Measurements from ENCODE around the gene CERK. TPM values are rescaled to one million over a fixed set of nuclear protein-coding genes. Genes with fewer than 3 reads are reported as not detected.

CERK gene
- total RNA-seq, 1 donor from 2014 or later = 38.4 TPM

- Mint-ChIP-seq H3K4me1 (ENCODE audit: unreplicated experiment) (peaks cover 15% of the 10 kb centered on the region), H3K9me3 (ENCODE audit: unreplicated experiment) (no peaks in the 10 kb centered on the region), H3K4me3 (ENCODE audit: unreplicated experiment) (no peak overlapping the region), H3K36me3 (ENCODE audit: unreplicated experiment) (no peaks in the 10 kb centered on the region), H3K27ac (ENCODE audit: unreplicated experiment) (no peak overlapping the region), H3K27me3 (ENCODE audit: unreplicated experiment) (no peaks in the 10 kb centered on the region)
- no peak for TF ChIP-seq CTCF (IDR thresholded peaks at IDR 0.05)
- DNase-seq (ENCODE audit: extremely low spot score, unreplicated experiment) = no peak
These were observed 41.6 kb upstream of the CERK start for GRCh38 chr22:46779651-46780050.

GRCh38 chr22:46779023-46779422 is 41.0 kb upstream of the CERK start:
- Mint-ChIP-seq H3K4me1 (ENCODE audit: unreplicated experiment) (peaks cover 21% of the 10 kb centered on the region), H3K27me3 (ENCODE audit: unreplicated experiment) (no peaks in the 10 kb centered on the region), H3K4me3 (ENCODE audit: unreplicated experiment) (no peak overlapping the region), H3K36me3 (ENCODE audit: unreplicated experiment) (no peaks in the 10 kb centered on the region), H3K9me3 (ENCODE audit: unreplicated experiment) (no peaks in the 10 kb centered on the region), H3K27ac (ENCODE audit: unreplicated experiment) (no peak overlapping the region)
- TF ChIP-seq CTCF (IDR thresholded peaks at IDR 0.05) = no peak
- DNase-seq (ENCODE audit: extremely low spot score, unreplicated experiment) = no peak

- no peak for DNase-seq (ENCODE audit: extremely low spot score, unreplicated experiment)
- no peak overlapping the region for H3K4me3 Mint-ChIP-seq (ENCODE audit: unreplicated experiment)
- no peaks in the 10 kb centered on the region for H3K9me3 Mint-ChIP-seq (ENCODE audit: unreplicated experiment)
- no peak for TF ChIP-seq CTCF (IDR thresholded peaks at IDR 0.05)
- no peaks in the 10 kb centered on the region for H3K27me3 Mint-ChIP-seq (ENCODE audit: unreplicated experiment)
- no peak overlapping the region for H3K27ac Mint-ChIP-seq (ENCODE audit: unreplicated experiment)
- no peaks in the 10 kb centered on the region for H3K36me3 Mint-ChIP-seq (ENCODE audit: unreplicated experiment)
- H3K4me1 Mint-ChIP-seq (ENCODE audit: unreplicated experiment) = peaks cover 31% of the 10 kb centered on the region
These were observed 39.5 kb upstream of the CERK start for GRCh38 chr22:46777609-46777970.

GRCh38 chr22:46776876-46777608 is 39.0 kb upstream of the CERK start:
- no peak for TF ChIP-seq CTCF (IDR thresholded peaks at IDR 0.05)
- no peak overlapping the region for H3K4me3 Mint-ChIP-seq (ENCODE audit: unreplicated experiment)
- DNase-seq (ENCODE audit: extremely low spot score, unreplicated experiment) = no peak
- H3K27ac Mint-ChIP-seq (ENCODE audit: unreplicated experiment) = no peak overlapping the region
- peaks cover 31% of the 10 kb centered on the region for H3K4me1 Mint-ChIP-seq (ENCODE audit: unreplicated experiment)
- H3K36me3 Mint-ChIP-seq (ENCODE audit: unreplicated experiment) = no peaks in the 10 kb centered on the region
- H3K27me3 Mint-ChIP-seq (ENCODE audit: unreplicated experiment) = no peaks in the 10 kb centered on the region
- no peaks in the 10 kb centered on the region for H3K9me3 Mint-ChIP-seq (ENCODE audit: unreplicated experiment)

GRCh38 chr22:46775850-46776826 is 38.1 kb upstream of the CERK start:
- Mint-ChIP-seq H3K9me3 (ENCODE audit: unreplicated experiment) (no peaks in the 10 kb centered on the region), H3K4me1 (ENCODE audit: unreplicated experiment) (peaks cover 31% of the 10 kb centered on the region), H3K27me3 (ENCODE audit: unreplicated experiment) (no peaks in the 10 kb centered on the region), H3K36me3 (ENCODE audit: unreplicated experiment) (no peaks in the 10 kb centered on the region), H3K27ac (ENCODE audit: unreplicated experiment) (no peak overlapping the region), H3K4me3 (ENCODE audit: unreplicated experiment) (no peak overlapping the region)
- TF ChIP-seq CTCF (IDR thresholded peaks at IDR 0.05) = no peak
- DNase-seq (ENCODE audit: extremely low spot score, unreplicated experiment) = no peak

All from osteocyte (in vitro differentiated cells).